Measurements from ENCODE around the gene FCHSD2. TPM values are rescaled to one million over a fixed set of nuclear protein-coding genes. Genes with fewer than 3 reads are reported as not detected.
"Not testable (repeated sequence)": the region's sequence is repeated elsewhere in the genome, so short reads cannot be mapped to it uniquely, and the experiment has no call there.

Gene FCHSD2
- total RNA-seq, 2 experiments from 2014 or later = 29.2 to 30.8 TPM

DNA sequence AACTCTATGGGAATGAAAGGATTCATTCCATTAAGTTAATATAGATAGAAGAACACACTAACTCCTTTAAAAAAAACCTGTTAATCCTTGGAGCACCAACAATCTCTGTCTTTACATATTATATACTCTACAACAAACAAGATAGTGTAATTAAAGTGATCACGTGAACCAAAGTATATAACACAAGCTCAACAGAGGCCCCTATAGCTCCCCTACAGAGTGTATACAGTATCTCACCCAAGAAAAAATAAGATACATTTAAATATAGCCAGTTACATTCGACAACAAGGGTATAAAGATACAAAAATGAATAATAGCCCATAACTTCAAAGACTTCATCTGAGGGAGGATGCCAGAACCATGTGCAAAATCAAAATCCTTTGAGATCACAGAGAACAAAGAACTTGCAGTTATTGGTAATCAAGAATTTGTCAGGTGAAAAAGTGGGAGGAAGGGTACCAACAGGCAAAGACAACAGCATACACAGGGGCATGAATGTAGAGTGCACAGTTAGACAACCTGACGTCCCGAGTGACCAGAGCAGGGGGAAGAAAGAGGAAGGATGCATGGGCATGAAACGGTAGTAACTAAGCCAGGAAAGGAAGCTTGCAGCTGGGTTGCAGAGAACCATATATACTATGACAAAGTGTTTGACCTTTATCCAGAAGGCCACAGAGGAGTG, 4.7 kb downstream of the FCHSD2 start:
- POLR2A ChIA-PET = no interaction called here
- CTCF ChIA-PET = interaction anchor here (2.1 kb wide), 1 partner anchor 12 kb away, joined by 6 read pairs; no protein-coding TSS in a partner anchor

DNA sequence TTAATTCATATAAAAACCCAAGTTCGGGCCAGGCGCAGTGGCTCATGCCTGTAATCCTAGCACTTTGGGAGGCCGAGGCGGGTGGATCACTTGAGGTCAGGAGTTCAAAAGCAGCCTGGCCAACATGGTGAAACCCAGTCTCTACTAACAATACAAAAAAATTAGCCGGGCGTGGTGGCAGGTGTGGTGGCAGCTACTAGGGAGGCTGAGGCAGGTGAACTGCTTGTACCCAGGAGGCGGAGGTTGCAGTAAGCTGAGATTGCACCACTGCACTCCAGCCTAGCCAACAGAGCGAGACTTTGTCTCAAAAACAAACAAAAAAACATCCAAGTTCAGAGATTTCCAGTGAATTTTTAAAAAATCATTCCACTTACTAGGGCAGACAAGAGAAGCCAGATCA, 5.4 kb downstream of the FCHSD2 start:
- CTCF ChIA-PET = interaction anchor here (1.3 to 2.1 kb wide), 2 partner anchors 9 to 12 kb away, joined by 3 to 6 read pairs; no protein-coding TSS in a partner anchor
- POLR2A ChIA-PET = interaction anchor here (0.7 kb wide), 1 partner anchor 316 kb away, joined by 3 read pairs; no protein-coding TSS in a partner anchor

DNA sequence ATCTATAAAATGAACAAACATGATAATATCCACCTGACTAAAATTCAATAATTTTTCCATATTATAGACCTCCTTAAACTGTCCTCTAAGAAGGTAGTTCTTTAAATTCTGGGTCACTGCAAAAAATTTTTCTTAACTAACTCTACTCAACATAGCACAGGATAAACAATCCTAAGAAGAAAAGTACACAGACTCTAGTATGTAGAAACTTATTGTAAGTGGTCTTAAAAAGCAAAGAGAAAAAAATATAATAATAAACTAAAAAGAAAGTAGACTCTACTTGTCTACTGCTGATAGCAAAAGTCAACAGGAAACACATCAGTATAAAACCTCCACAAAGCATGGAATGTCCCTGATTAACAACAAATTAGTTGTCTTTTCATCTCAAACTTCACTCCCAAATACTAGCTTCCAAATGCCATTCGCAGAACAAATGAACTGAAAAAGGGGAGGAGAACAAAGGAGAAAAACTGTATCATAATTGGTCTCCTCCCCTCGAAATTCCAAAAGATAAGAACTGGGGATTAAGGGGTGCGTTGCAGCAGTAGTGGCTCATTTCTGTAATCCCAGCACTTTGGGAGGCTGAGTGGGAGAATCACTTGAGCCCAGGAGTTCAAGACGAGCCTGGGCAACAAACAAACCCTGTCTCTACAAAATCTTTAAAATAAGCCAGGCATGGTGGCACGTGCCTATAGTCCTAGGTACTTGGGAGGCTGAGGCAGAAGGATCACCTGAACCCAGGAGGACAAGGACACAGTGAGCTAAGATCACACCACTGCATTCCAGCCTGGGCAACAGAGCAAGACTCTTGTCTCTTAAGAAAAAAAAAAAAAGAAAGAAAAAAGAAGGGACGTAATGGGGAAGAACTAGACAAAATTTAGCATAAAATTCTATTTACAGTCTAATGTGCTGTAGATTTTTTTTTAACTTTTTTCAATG, 6.5 kb downstream of the FCHSD2 start:
- ChIA-PET POLR2A (interaction anchor here (0.7 kb wide), 1 partner anchor 315 kb away, joined by 3 read pairs; no protein-coding TSS in a partner anchor), CTCF (interaction anchor here (1.3 kb wide), 1 partner anchor 10 kb away, joined by 3 read pairs; no protein-coding TSS in a partner anchor)

DNA sequence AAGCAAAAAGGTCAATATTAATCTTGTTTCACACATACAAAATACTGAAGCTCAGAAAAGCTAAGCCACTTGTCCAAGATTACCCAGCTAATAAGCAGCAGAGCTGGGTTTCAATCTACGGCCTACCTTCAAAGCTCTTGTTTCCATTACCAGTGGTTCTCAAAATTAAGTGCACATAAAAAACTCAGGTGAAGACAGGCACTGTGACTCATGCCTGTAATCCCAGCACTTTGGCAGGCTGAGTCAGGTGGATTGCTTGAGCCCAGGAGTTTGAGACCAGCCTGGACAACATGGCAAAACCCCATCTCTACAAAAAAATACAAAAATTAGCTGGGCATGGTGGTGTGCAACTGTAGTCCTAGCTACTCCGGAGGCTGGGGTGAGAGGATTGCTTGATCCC, 9.8 kb downstream of the FCHSD2 start:
- CTCF ChIA-PET, POLR2A ChIA-PET: not testable (repeated sequence)

GRCh38 chr11:73130181-73130580, 11.9 kb downstream of the FCHSD2 start:
- ChIA-PET CTCF (no interaction called here), POLR2A (no interaction called here)

GRCh38 chr11:73129198-73129597, 12.9 kb downstream of the FCHSD2 start:
- CTCF ChIA-PET = no interaction called here
- POLR2A ChIA-PET = no interaction called here

GRCh38 chr11:73126804-73127480, 15.2 kb downstream of the FCHSD2 start:
- POLR2A ChIA-PET = no interaction called here
- CTCF ChIA-PET = interaction anchor here (0.7 kb wide), 1 partner anchor 39 kb away, joined by 4 read pairs; no protein-coding TSS in a partner anchor

- ChIA-PET POLR2A (no interaction called here), CTCF (interaction anchor here (0.6 to 1.9 kb wide), 3 partner anchors 13 to 92 kb away, joined by 3 to 6 read pairs (median 3); partner anchors contain the start of gene FCHSD2)
These were observed 17.3 kb downstream of the FCHSD2 start for GRCh38 chr11:73124800-73125199.

DNA sequence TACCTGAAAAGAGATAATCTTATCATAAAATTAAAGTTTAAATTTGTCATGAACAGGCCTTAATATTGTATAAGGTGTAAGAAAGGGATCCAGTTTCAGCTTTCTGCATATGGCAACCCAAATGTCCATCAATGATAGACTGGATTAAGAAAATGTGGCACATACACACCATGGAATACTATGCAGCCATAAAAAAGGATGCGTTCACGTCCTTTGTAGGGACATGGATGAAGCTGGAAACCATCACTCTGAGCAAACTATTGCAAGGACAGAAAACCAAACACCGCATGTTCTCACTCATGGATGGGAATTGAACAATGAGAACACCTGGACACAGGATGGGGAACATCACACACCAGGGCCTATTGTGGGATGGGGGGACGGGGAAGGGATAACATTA, 18.2 kb downstream of the FCHSD2 start:
- CTCF ChIA-PET, POLR2A ChIA-PET: not testable (repeated sequence)

GRCh38 chr11:73121692-73122091, 20.4 kb downstream of the FCHSD2 start:
- ChIA-PET CTCF (no interaction called here), POLR2A (interaction anchor here (0.6 kb wide), 1 partner anchor 16 kb away, joined by 3 read pairs; no protein-coding TSS in a partner anchor)

- POLR2A ChIA-PET = no interaction called here
- CTCF ChIA-PET = no interaction called here
These were observed 25.0 kb downstream of the FCHSD2 start for GRCh38 chr11:73117071-73117470.

- ChIA-PET POLR2A (no interaction called here), CTCF (no interaction called here)
These were observed 25.5 kb downstream of the FCHSD2 start for GRCh38 chr11:73116636-73117035.

GRCh38 chr11:73114835-73115220, 27.3 kb downstream of the FCHSD2 start:
- POLR2A ChIA-PET = no interaction called here

GRCh38 chr11:73114110-73114834, 27.8 kb downstream of the FCHSD2 start:
- CTCF ChIA-PET = no interaction called here
- POLR2A ChIA-PET = no interaction called here

More at GRCh38 chr11:73114835-73115220, 27.3 kb downstream of the FCHSD2 start:
- CTCF ChIA-PET = no interaction called here

DNA sequence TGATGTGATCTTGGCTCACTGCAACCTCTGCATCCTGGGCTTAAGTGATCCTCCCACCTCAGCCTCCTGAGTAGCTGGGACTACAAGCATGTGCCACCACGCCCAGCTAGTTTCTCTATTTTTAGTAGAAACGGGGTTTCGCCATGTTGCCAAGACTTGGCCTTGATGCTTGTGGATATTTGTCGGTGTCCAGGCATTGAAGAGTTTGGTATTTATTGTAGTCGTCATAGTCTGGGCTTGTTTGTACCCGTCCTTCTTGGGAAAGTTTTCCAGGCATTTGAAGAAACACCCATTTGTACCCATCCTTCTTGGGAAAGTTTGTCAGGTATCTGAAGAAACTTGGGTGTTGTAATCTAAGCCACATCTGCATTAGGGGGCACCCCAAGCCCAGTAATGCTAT, 28.7 kb downstream of the FCHSD2 start:
- POLR2A ChIA-PET = no interaction called here
- CTCF ChIA-PET = no interaction called here

DNA sequence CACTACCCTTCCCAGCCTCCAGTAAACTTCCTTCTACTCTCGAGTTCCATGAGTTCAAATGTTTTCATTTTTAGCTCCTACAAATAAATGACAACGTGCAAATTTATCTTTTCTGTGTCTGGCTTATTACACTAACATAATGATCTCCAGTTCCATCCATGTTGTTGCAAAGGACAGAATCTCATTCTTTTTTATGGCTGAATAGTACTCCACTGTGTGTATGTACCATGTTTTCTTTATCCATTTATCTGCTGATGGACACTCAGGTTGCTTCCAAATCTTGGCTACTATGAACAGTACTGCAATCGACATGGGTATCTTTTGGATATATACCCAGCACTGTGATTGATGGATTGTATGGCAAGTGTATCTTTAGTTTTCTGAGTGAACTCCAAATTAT, 34.5 kb downstream of the FCHSD2 start:
- ChIA-PET POLR2A (no interaction called here), CTCF (no interaction called here)

GRCh38 chr11:73106347-73106746, 35.8 kb downstream of the FCHSD2 start:
- CTCF ChIA-PET = no interaction called here
- POLR2A ChIA-PET = no interaction called here

DNA sequence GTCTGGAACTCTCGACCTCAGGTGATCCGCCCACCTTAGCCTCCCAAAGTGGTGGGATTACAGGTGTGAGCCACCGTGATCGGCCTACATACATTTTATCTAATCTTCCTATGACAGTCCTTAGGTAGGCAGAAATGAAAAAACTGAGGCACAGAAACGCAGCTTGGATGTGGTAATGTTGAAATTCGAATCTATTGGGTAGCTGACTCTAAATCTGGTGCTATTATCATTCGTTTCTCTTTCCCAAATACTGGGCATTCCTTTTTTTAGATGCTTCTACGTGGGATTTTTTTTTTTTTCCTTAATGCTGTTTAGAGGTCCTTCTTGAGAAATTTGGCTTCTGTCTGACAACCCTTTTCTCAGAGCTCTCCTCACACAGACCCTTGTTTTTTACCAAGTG, 41.5 kb downstream of the FCHSD2 start:
- ChIA-PET CTCF (interaction anchor here (0.8 kb wide), 1 partner anchor 77 kb away, joined by 3 read pairs; no protein-coding TSS in a partner anchor), POLR2A (no interaction called here)

DNA sequence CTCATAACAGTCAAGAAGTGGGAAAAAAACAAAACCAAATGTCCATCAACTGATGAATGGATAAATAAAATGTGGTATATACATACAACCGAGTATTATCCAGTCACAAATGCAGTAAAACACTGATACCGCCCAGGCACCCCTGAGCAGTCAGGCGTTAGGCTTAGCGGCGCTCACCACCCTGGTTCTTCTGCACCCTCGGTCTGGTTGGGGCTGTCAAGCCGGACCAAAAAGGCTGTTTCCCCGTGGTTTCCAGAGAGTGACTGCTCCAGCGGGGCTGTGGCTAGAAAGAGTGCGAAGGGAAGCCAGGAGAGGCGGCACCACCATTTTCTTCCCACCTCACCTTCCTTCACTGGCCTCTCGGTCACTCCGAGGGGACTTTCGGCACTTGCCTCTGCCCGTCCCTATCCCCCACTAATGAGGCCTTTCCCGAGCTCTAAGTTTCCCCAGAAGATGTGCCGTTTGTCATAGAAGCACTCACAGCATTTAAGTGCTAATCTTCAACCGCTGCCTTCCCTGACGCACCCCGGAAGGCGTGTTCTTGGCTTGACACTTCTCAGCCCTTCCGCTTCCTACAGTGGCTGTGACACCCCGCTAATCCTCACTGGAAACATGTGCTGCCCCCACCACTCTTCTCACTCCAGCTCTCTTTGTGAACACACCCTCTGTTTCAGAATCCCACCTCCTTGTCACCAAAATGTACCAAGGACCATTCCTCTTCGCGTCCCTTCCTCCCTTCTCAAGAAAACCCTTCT, 42.4 kb downstream of the FCHSD2 start:
- ChIA-PET CTCF (no interaction called here), POLR2A (no interaction called here)

Data from activated CD8-positive, alpha-beta memory T cell treated with anti-CD3 and anti-CD28 coated beads for 36 hours (primary cell).